Thoracic aorta (tissue), 2 donors: ENCODE results near the gene CCDC32. TPM values are rescaled to one million over a fixed set of nuclear protein-coding genes. Genes with fewer than 3 reads are reported as not detected.

Experiments used
- ATAC-seq: fragments of 150-250 bp; one replicate; pipeline ENCODE4 v1.8.0; 2017; ENCODE audit warnings: low read depth; ENCODE audit not compliant: insufficient number of reproducible peaks, low FRiP score
- DNase-seq: peaks from one replicate; pipeline ENCODE4 v3.0.0-alpha.2; 2020; ENCODE audit warnings: low spot score
- H3K27ac ChIP-seq, 2 donors: fragments of 200-600 bp; sonication (generic); 1 replicate in 1 of 2; 2 replicates in 1 of 2; pipeline ENCODE4 v1.5.1; 2016; ENCODE audit warnings: mild to moderate bottlenecking in 2 of 2, moderate library complexity in 2 of 2
- H3K27me3 ChIP-seq: fragments of 200-600 bp; sonication (generic); replicated peaks from 2 replicates; pipeline ENCODE4 v1.6.0; 2016; ENCODE audit warnings: mild to moderate bottlenecking; ENCODE audit not compliant: insufficient read depth
- H3K36me3 ChIP-seq: fragments of 200-600 bp; sonication (generic); one replicate; pipeline ENCODE4 v1.5.1; 2016
- H3K4me1 ChIP-seq, 2 donors: fragments of 200-600 bp; sonication (generic); 1 replicate in 1 of 2; 2 replicates in 1 of 2; pipeline versions ENCODE4 v1.5.1 to v1.6.0; 2016; ENCODE audit warnings: low read depth in 2 of 2, mild to moderate bottlenecking in 1 of 2; ENCODE audit not compliant: control insufficient read depth in 1 of 2
- H3K4me3 ChIP-seq: fragments of 200-600 bp; sonication (generic); 2 replicates; pipeline ENCODE4 v1.5.1; 2016; ENCODE audit warnings: mild to moderate bottlenecking
- H3K9me3 ChIP-seq: fragments of 200-600 bp; sonication (generic); 2 replicates; pipeline ENCODE4 v1.5.1; 2016
- total RNA-seq, 2 donors: library from RNA; depleted of rRNA; stranded (reverse); fragments of >200 nt; gene quantifications; one replicate each; pipeline versions ENCODE4 v1.1.0 to v1.2.3, GENCODE V29; 2016
- TF ChIP-seq, protein P1 (sequence below): fragments of 200-600 bp; sonication (generic); IDR thresholded peaks from one replicate; pipeline ENCODE4 v1.5.1; 2019; ENCODE audit warnings: antibody characterized with exemption

The CCDC32 gene
- total RNA-seq, 2 donors from 2014 or later: 15.8 to 53.1 TPM

DNA sequence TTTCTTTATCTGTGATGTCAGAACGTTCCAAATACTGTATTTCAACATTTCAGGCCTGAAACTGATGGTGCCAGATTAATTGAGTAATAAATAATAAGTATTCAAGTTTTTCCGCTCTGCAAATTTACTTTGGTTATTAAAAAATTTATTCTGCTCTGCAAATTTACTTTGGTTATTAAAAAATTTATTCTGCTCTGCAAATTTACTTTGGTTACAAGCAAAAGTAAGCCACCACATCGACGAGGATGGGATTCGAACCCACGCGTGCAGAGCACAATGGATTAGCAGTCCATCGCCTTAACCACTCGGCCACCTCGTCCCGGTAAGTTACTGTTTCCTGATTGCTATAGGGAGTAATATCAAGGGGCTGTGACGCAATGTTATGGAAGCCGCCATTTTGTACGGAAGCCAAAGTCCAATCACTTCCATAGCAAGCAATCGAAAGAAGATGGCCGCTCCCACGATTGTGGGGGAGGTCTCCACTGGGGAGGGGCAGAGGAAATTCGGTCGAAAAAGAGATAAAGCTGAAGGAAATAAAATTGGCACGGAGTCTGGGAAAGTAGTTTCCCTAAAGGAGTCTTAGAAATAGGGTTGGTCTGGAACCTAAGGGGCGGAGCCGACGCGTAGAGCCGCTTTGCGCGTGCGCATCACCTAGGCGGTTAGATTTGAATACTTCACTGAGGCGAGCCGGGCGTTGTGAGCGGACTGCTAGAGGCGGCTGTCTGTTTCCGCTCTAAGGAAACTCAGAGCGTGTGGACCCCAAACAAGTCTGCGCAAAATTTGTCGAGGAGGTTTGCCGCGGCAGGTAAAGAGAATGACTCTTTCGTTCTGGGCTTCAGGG is 29.0 kb upstream of the CCDC32 start, which contains the start of gene KNL1:
KNL1 (plus strand) TSS at position 662 of the 841 bp plus-strand sequence. CDS start 8,683 bp downstream, outside the sequence.
- TF ChIP-seq, protein P1, sequence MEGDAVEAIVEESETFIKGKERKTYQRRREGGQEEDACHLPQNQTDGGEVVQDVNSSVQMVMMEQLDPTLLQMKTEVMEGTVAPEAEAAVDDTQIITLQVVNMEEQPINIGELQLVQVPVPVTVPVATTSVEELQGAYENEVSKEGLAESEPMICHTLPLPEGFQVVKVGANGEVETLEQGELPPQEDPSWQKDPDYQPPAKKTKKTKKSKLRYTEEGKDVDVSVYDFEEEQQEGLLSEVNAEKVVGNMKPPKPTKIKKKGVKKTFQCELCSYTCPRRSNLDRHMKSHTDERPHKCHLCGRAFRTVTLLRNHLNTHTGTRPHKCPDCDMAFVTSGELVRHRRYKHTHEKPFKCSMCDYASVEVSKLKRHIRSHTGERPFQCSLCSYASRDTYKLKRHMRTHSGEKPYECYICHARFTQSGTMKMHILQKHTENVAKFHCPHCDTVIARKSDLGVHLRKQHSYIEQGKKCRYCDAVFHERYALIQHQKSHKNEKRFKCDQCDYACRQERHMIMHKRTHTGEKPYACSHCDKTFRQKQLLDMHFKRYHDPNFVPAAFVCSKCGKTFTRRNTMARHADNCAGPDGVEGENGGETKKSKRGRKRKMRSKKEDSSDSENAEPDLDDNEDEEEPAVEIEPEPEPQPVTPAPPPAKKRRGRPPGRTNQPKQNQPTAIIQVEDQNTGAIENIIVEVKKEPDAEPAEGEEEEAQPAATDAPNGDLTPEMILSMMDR: no peak
- Histone ChIP-seq H3K4me3 (peak within 1 kb of the TSS; percentile 75), H3K9me3 (no peaks in the 10 kb centered on the region), H3K27me3 (no peaks in the 10 kb centered on the region), H3K36me3 (no peaks in the 10 kb centered on the region), H3K4me1 (peaks cover 3 to 18% of the 10 kb centered on the region in 2 donors), H3K27ac (peak within 1 kb of the TSS; percentile 80 to 92)
- DNase-seq (peak; percentile 71), ATAC-seq (peak; percentile 89)

DNA sequence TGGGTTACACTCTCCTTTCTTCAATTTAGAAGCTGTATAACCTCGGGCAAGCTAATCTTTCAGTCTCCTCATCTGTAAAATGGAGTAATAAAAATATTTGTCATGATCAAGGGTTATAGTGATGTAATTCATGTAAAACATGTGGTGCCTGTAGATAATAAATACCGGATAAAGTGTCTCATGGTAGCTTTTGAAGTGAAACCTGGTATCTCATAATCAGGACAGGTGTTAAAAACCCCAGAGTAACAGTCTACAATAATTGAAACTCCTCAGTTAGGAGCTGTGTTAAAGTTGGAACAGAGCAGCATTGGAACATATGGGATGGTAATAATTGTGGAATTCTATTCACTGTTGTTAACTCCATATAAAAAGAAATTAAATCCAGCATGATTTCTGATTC is 28.3 kb upstream of the CCDC32 start:
- DNase-seq (no peak), ATAC-seq (no peak)
- TF ChIP-seq, protein P1: no peak
- Histone ChIP-seq H3K9me3 (no peaks in the 10 kb centered on the region), H3K27ac (no peak overlapping the region), H3K4me1 (peaks cover 3 to 18% of the 10 kb centered on the region in 2 donors), H3K4me3 (no peak overlapping the region), H3K27me3 (no peaks in the 10 kb centered on the region), H3K36me3 (no peaks in the 10 kb centered on the region)

DNA sequence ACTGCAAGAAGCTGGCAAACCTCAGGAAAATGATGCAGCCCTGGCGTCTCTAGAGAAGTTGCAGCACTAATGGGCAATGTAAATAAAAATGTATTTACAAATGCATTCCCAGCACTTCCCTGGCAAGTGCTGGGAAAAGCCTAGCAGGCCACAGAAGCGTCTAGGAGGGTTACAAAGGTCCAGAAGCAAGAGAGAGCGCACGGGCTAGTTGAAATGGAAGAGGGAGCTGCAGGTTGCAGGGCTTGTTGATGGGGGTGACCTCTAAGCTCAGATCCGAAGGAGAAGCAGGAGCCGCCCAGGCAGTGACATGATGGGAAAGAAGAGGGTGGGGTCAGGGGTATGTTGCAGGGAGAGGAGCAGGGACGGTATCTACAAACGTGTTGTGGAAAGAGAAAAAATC is 26.5 kb upstream of the CCDC32 start:
- Histone ChIP-seq H3K4me1 (peaks cover 3 to 18% of the 10 kb centered on the region in 2 donors), H3K4me3 (no peak overlapping the region), H3K36me3 (no peaks in the 10 kb centered on the region), H3K9me3 (no peaks in the 10 kb centered on the region), H3K27ac (no peak overlapping the region), H3K27me3 (no peaks in the 10 kb centered on the region)
- ATAC-seq (no peak), DNase-seq (no peak)
- TF ChIP-seq, protein P1: no peak

DNA sequence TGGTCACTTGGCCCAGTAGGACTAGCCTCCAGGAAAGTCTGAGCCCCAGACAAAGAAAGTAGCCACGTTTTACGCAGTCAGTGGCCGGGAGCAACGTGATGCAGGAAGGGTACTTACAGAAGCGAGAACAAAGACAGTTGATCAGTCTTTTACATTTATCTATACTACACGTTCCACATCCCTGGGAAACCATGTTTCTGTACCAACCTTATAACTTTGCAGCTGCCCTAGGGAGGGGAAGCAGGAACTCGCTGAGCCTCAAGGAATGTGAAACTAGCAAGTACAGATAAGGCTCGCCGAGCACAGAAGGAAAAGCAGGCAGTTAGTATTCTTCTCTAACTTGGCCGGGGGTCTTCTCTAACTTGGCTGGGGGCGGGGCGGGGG is 25.8 kb upstream of the CCDC32 start:
- Histone ChIP-seq H3K4me1 (peaks cover 3 to 18% of the 10 kb centered on the region in 2 donors), H3K27ac (no peak overlapping the region), H3K4me3 (peak overlapping the region; percentile 70), H3K27me3 (no peaks in the 10 kb centered on the region), H3K9me3 (no peaks in the 10 kb centered on the region), H3K36me3 (no peaks in the 10 kb centered on the region)
- no peak for DNase-seq
- TF ChIP-seq, protein P1: no peak
- ATAC-seq: no peak

DNA sequence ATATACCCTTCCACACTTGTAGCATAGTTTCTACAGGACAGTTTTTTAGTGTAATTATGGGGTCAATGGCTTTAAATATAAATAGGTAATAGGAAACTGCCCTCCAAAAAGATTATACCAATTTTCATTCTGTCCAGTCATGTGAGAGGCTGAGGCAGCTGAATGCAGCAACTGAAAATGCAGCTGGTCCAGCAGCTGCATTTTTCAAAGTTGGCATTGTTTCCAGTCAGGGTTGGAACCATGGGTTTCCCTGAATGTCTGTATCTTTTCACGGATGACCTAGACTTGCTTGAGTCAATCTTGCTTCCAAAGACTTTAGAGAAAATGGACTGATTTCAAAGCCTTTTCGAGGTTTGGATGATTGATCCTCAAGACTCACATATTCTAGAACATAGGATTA is 19.3 kb upstream of the CCDC32 start:
- no peaks in the 10 kb centered on the region for H3K36me3 ChIP-seq
- H3K4me3 ChIP-seq: no peak overlapping the region
- H3K9me3 ChIP-seq: no peaks in the 10 kb centered on the region
- H3K4me1 ChIP-seq: no peaks in the 10 kb centered on the region
- TF ChIP-seq, protein P1: no peak
- H3K27me3 ChIP-seq: no peaks in the 10 kb centered on the region
- DNase-seq (no peak), ATAC-seq (no peak)
- H3K27ac ChIP-seq: no peak overlapping the region
